ENCODE data around the gene IL24. TPM values are rescaled to one million over a fixed set of nuclear protein-coding genes. Genes with fewer than 3 reads are reported as not detected.
"Not testable (repeated sequence)": the region's sequence is repeated elsewhere in the genome, so short reads cannot be mapped to it uniquely, and the experiment has no call there.

The IL24 gene
- total RNA-seq, 1 donor from 2014 or later = not detected

DNA sequence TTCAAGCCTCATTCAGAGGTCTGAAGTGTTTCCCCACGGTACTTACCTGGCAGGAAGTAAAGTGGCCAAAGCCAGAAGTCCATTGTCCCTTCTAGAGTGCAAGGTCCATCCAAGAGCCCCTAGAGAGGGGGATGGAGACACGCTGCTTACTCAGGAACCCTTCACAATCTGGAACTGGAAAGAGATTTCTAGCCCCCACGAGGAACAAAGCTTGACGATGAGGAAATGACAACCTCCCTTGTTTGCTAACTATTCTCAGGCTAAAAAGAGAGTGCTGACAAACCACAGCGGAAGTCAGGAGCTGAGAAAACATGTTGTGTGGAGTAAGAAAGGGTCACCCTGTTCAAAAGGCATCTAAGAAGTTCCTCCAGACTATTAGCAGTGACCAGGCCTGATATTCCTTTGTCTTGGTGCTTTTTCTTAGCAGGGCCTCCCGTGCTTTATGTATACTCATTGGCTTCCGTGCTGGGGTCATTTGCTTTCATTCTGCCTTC is 24.6 kb downstream of the IL24 start, which contains the start of gene FCMR:
Gene FCMR, minus strand, starts transcription at position 170 of the 494 bp plus-strand sequence. Its CDS starts 87 bp downstream, at position 83.
- DNase-seq (ENCODE audit: extremely low spot score, unreplicated experiment) = no peak
- Mint-ChIP-seq H3K27ac (ENCODE audit: unreplicated experiment) (no peak within 1 kb of the TSS), H3K36me3 (ENCODE audit: unreplicated experiment) (no peaks in the 10 kb centered on the region), H3K9me3 (ENCODE audit: unreplicated experiment) (no peaks in the 10 kb centered on the region), H3K4me1 (ENCODE audit: unreplicated experiment) (no peaks in the 10 kb centered on the region), H3K27me3 (ENCODE audit: unreplicated experiment) (peaks cover 14% of the 10 kb centered on the region), H3K4me3 (ENCODE audit: unreplicated experiment) (no peak within 1 kb of the TSS)
- TF ChIP-seq, protein P1, sequence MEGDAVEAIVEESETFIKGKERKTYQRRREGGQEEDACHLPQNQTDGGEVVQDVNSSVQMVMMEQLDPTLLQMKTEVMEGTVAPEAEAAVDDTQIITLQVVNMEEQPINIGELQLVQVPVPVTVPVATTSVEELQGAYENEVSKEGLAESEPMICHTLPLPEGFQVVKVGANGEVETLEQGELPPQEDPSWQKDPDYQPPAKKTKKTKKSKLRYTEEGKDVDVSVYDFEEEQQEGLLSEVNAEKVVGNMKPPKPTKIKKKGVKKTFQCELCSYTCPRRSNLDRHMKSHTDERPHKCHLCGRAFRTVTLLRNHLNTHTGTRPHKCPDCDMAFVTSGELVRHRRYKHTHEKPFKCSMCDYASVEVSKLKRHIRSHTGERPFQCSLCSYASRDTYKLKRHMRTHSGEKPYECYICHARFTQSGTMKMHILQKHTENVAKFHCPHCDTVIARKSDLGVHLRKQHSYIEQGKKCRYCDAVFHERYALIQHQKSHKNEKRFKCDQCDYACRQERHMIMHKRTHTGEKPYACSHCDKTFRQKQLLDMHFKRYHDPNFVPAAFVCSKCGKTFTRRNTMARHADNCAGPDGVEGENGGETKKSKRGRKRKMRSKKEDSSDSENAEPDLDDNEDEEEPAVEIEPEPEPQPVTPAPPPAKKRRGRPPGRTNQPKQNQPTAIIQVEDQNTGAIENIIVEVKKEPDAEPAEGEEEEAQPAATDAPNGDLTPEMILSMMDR (IDR thresholded peaks at IDR 0.05) = no peak

DNA sequence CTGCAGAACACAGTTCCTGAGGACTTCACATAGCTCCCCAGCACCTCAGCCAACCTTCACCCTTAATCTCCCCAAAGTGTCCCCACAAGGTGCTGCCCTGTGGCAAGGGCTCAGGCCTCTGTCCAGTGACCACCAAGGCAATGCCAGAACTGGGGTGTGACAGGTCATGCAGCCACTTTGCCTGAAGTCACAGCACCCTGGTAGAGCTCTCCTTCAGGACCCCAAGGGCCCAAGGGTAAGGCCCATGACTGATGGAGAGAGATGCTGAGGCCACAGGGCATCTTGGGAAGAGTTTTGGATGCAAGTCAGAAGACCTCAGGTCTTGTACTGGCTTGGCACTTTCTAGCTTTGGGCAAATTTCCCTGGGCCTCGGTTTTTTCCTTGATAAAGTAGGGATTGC is 25.3 kb downstream of the IL24 start:
- TF ChIP-seq, protein P1 (IDR thresholded peaks at IDR 0.05) = no peak
- Mint-ChIP-seq H3K4me3 (ENCODE audit: unreplicated experiment) (no peak overlapping the region), H3K27ac (ENCODE audit: unreplicated experiment) (no peak overlapping the region), H3K4me1 (ENCODE audit: unreplicated experiment) (no peaks in the 10 kb centered on the region), H3K27me3 (ENCODE audit: unreplicated experiment) (peaks cover 13% of the 10 kb centered on the region), H3K36me3 (ENCODE audit: unreplicated experiment) (no peaks in the 10 kb centered on the region), H3K9me3 (ENCODE audit: unreplicated experiment) (no peaks in the 10 kb centered on the region)
- no peak for DNase-seq (ENCODE audit: extremely low spot score, unreplicated experiment)

DNA sequence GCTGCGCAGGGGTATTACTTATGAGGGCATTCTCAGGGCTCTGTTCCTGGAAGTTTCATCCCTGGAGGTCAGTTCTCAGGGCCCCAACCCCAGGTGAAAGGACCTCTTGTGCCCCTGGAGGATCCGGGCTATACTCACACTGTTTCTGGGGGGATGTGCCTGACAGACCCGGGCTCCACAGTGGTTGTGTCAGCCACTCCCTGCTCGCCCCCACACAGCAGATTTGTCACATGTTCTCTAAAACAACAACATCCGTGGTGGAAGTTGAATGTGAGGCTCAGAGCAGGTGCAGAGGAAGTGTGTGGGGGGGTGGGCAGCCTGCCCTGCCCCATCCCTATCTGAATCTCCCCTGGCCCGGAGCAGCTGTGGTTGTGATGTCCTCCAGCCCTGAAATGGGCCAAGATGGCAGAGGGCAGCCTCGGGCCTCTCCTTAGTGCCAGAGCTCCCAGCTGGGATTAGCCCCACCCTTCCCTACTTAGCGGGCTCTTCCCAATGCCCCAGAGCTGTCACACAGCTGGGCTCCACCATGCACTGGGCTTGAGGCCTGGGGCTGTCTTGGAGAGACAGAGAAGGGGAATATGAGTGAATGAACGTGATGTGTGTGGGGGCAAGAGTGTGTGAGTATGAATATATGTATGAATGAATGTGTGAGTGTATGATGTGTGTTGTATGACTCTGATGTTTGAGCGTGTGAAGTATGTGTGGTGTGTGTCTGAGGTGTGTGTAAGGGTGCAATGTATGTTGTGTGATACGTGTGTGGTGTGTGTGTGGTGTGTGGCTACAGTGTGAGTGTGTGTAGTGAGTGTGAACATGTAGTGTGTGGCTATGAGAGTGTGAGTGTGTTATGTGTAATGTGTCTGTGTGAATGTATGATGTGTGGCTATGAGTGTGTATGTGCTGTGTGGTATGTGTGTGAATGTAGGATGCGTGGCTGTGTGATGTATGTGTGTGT is 26.0 kb downstream of the IL24 start:
- Mint-ChIP-seq H3K27me3 (ENCODE audit: unreplicated experiment) (peaks cover 9% of the 10 kb centered on the region), H3K36me3 (ENCODE audit: unreplicated experiment) (no peaks in the 10 kb centered on the region), H3K4me3 (ENCODE audit: unreplicated experiment) (no peak overlapping the region), H3K4me1 (ENCODE audit: unreplicated experiment) (no peaks in the 10 kb centered on the region), H3K27ac (ENCODE audit: unreplicated experiment) (no peak overlapping the region), H3K9me3 (ENCODE audit: unreplicated experiment) (no peaks in the 10 kb centered on the region)
- no peak for DNase-seq (ENCODE audit: extremely low spot score, unreplicated experiment)
- TF ChIP-seq, protein P1 (IDR thresholded peaks at IDR 0.05) = no peak

DNA sequence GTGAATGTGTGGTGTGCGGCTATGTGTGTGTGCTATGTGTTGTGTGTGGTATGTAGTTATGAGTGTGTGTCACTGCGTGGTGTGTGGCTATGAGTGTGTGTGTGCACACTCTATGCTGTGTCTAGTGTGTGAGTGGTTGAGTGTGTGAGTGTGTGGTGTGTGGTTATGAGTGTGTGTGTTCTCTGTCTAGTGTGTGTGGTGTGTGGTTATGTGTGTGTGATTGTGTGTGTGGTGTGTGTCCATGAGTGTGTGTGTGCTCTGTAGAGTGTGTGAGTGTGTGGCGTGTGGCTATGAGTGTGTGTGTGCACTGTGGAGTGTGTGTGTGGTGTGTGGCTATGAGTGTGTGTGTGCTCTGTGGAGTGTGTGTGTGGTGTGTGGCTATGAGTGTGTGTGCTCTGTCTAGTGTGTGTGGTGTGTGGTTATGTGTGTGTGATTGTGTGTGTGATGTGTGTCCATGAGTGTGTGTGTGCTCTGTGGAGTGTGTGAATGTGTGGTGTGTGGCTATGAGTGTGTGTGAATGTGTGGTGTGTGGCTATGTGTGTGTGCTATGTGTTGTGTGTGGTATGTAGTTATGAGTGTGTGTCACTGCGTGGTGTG is 26.8 kb downstream of the IL24 start:
- not testable (repeated sequence) for H3K4me1 Mint-ChIP-seq (ENCODE audit: unreplicated experiment); H3K9me3 Mint-ChIP-seq (ENCODE audit: unreplicated experiment); H3K27ac Mint-ChIP-seq (ENCODE audit: unreplicated experiment); H3K27me3 Mint-ChIP-seq (ENCODE audit: unreplicated experiment); H3K4me3 Mint-ChIP-seq (ENCODE audit: unreplicated experiment); H3K36me3 Mint-ChIP-seq (ENCODE audit: unreplicated experiment); DNase-seq (ENCODE audit: extremely low spot score, unreplicated experiment)

DNA sequence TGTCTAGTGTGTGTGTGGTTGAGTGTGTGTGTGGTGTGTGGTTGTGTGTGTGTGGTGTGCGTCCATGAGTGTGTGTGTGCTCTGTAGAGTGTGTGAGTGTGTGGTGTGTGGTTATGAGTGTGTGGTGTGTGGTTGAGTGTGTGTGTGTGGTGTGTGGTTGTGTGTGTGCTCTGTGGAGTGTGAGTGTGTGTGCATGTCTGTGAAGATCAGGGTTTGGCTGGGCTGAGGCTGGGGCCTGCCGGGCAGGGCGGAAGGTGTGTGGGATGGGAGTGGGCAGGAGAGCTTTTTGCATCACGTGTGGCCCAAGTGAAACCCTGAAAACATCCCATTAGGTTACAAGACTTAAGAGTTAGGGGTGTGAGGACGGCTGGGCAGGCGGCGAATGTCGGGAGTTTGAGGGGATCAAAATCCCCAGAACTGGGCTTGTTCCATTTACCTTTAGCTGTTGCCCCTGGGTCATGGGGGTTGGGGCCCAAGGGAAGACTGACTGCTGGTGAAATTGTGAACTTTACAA is 27.4 kb downstream of the IL24 start:
- no peak for DNase-seq (ENCODE audit: extremely low spot score, unreplicated experiment)
- no peak overlapping the region for H3K4me3 Mint-ChIP-seq (ENCODE audit: unreplicated experiment)
- TF ChIP-seq, protein P1 (IDR thresholded peaks at IDR 0.05) = no peak
- no peaks in the 10 kb centered on the region for H3K36me3 Mint-ChIP-seq (ENCODE audit: unreplicated experiment)
- peaks cover 7% of the 10 kb centered on the region for H3K27me3 Mint-ChIP-seq (ENCODE audit: unreplicated experiment)
- no peak overlapping the region for H3K27ac Mint-ChIP-seq (ENCODE audit: unreplicated experiment)
- H3K9me3 Mint-ChIP-seq (ENCODE audit: unreplicated experiment) = no peaks in the 10 kb centered on the region
- H3K4me1 Mint-ChIP-seq (ENCODE audit: unreplicated experiment) = no peaks in the 10 kb centered on the region
